ENCODE measurements around the gene GSC. TPM values are rescaled to one million over a fixed set of nuclear protein-coding genes. Genes with fewer than 3 reads are reported as not detected.

The GSC gene
- total RNA-seq, 1 experiment from 2014 or later = not detected

DNA sequence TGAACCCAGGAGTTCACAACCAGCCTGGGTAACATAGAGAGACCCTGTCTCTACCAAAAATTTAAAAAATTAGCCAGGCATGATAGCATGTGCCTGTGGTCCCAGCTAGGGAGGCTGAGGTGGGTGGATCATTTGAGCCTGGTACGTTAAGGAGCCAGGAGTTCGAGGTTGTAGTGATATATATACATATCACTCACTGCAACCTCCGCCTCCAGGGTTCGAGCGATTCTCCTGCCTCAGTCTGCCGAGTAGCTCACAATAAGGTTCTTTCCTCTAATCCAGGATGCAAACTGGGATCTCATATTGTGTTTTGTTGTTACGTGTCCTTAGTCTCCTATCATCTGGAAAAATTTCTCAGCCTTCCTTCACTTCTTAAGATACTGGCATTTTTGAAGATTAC, 24.0 kb upstream of the GSC start:
- Histone ChIP-seq H2BK5ac (ENCODE audit: insufficient read length, low read length) (no peak overlapping the region), H3K9me3 (ENCODE audit: control insufficient read depth, low read depth, low read length) (no peaks in the 10 kb centered on the region), H2BK20ac (ENCODE audit: low read depth, low read length, poor library complexity, severe bottlenecking) (no peak overlapping the region), H3K56ac (ENCODE audit: insufficient read length, low read depth, low read length) (no peak overlapping the region), H3K23ac (ENCODE audit: insufficient read length, low read depth, low read length) (no peak overlapping the region), H3K23me2 (ENCODE audit: insufficient read length, low read depth, low read length, poor library complexity, severe bottlenecking) (no peaks in the 10 kb centered on the region), H4K5ac (ENCODE audit: insufficient read length, low read depth, low read length) (no peak overlapping the region), H2BK12ac (ENCODE audit: insufficient read length, low read depth, low read length) (no peak overlapping the region), H2BK15ac (ENCODE audit: low read depth, low read length) (no peak overlapping the region), H3K18ac (ENCODE audit: insufficient read length, low read depth, low read length) (no peak overlapping the region), H3T11ph (ENCODE audit: low read length) (no peak overlapping the region), H4K20me1 (ENCODE audit: control insufficient read depth, insufficient read depth, insufficient read length) (no peaks in the 10 kb centered on the region), H2AFZ (ENCODE audit: low read length) (no peak overlapping the region), H3K9ac (ENCODE audit: extremely low read depth, insufficient read length, low read length) (no peak overlapping the region), H3K27ac (ENCODE audit: insufficient read length, low read depth, low read length) (no peak overlapping the region), H3K4me1 (ENCODE audit: insufficient read depth, low read length) (no peaks in the 10 kb centered on the region), H3K27me3 (ENCODE audit: insufficient read depth, low read length) (no peaks in the 10 kb centered on the region), H2AK5ac (ENCODE audit: insufficient read length, low read length) (no peak overlapping the region), H4K91ac (ENCODE audit: insufficient read length, low read depth, low read length) (no peak overlapping the region), H3K4ac (ENCODE audit: low read depth, low read length) (no peak overlapping the region), H3K79me2 (ENCODE audit: insufficient read depth, low read length) (no peaks in the 10 kb centered on the region), H2BK120ac (ENCODE audit: low read depth, low read length, poor library complexity, severe bottlenecking) (no peak overlapping the region), H3K14ac (ENCODE audit: insufficient read depth, low read length) (no peak overlapping the region), H3K79me1 (ENCODE audit: insufficient read depth, low read depth, low read length, poor library complexity, severe bottlenecking) (no peaks in the 10 kb centered on the region), H4K8ac (replicated peaks; ENCODE audit: insufficient read length, low read depth, low read length) (no peak overlapping the region), H3K4me2 (ENCODE audit: insufficient read depth, insufficient read length, low read length) (no peak overlapping the region)
- Mint-ChIP-seq H3K4me3 (no peak overlapping the region), H3K4me1 (no peaks in the 10 kb centered on the region), H3K27me3 (ENCODE audit: low read depth) (peaks cover 12% of the 10 kb centered on the region), H3K27ac (no peak overlapping the region), H3K36me3 (ENCODE audit: insufficient read depth in 1 of 3, low read depth in 3 of 3) (no peaks in the 10 kb centered on the region), H3K9me3 (no peaks in the 10 kb centered on the region)
- DNase-seq = no peak
- TF ChIP-seq, protein P1, sequence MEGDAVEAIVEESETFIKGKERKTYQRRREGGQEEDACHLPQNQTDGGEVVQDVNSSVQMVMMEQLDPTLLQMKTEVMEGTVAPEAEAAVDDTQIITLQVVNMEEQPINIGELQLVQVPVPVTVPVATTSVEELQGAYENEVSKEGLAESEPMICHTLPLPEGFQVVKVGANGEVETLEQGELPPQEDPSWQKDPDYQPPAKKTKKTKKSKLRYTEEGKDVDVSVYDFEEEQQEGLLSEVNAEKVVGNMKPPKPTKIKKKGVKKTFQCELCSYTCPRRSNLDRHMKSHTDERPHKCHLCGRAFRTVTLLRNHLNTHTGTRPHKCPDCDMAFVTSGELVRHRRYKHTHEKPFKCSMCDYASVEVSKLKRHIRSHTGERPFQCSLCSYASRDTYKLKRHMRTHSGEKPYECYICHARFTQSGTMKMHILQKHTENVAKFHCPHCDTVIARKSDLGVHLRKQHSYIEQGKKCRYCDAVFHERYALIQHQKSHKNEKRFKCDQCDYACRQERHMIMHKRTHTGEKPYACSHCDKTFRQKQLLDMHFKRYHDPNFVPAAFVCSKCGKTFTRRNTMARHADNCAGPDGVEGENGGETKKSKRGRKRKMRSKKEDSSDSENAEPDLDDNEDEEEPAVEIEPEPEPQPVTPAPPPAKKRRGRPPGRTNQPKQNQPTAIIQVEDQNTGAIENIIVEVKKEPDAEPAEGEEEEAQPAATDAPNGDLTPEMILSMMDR (conservative IDR thresholded peaks at IDR 0.05) = no peak
- WGBS (ENCODE audit: extremely low coverage, insufficient read length, low lambda C conversion rate) = no CpG with 5 or more reads among the region's 7 CpGs

All from H9 (cell line).